ENCODE measurements around the gene CLECL1. TPM values are rescaled to one million over a fixed set of nuclear protein-coding genes. Genes with fewer than 3 reads are reported as not detected.
A peak's percentile ranks its signal among the peaks of the same experiment; 100 is the strongest.

The CLECL1 gene
- total and polyA plus RNA-seq, 2 of the 8 experiments (the other 6 are each of a cell fraction or from before 2014, with no cell fraction given), result not detected

GRCh38 chr12:9750276-9751203 is 17.6 kb upstream of the CLECL1 start:
- peak overlapping the region in 1 of 2 experiments; percentile 30; a peak in 1 of 4 replicates for H3K4me2 ChIP-seq (ENCODE audit: insufficient read depth in 1 of 2, low read depth in 2 of 2, low read length in 2 of 2)
- CTCF ChIA-PET (ENCODE audit: partially characterized antibody), result interaction anchor here (0.5 to 15.3 kb wide), 67 partner anchors 8 to 402 kb away, joined by 3 to 278 read pairs (median 4); partner anchors contain the start of genes CD69, CLEC12B and CLEC2A

More at GRCh38 chr12:9750276-9751203, 17.6 kb upstream of the CLECL1 start:
- H3K4me1 ChIP-seq (replicated peaks in 1 of 4; ENCODE audit: control insufficient read depth in 3 of 4, insufficient read depth in 4 of 4, low read length in 3 of 4), result peaks cover 0 to 4% (median 0%) of the 10 kb centered on the region in 4 experiments; a peak in 1 of 7 replicates
- no peak overlapping the region for H3K18ac ChIP-seq (ENCODE audit: extremely low read depth, low read length)
- no peak overlapping the region for H2AFZ ChIP-seq (ENCODE audit: low read length)
- no peaks in the 10 kb centered on the region for H3K9me3 ChIP-seq (ENCODE audit: insufficient read depth in 2 of 2, low read depth in 1 of 2, low read length in 1 of 2)
- TF ChIP-seq RAD21 (IDR thresholded peaks at IDR 0.05 in 1 of 2, conservative IDR thresholded peaks at IDR 0.05 in 1 of 2; ENCODE audit: low read depth in 2 of 2, low read length in 2 of 2), result peak; percentile 90 to 93
- TF ChIP-seq SP2 (IDR thresholded peaks at IDR 0.05; ENCODE audit: low read length), result no peak
- TF ChIP-seq CTCF (IDR thresholded peaks at IDR 0.05; ENCODE audit: control extremely low read depth in 1 of 3, insufficient read depth in 1 of 3, low read depth in 1 of 3, low read length in 3 of 3), result peak in 2 of 3 experiments; percentile 64 to 88; a peak in 3 of 4 replicates
- no peak overlapping the region for H3K56ac ChIP-seq (replicated peaks; ENCODE audit: insufficient read length, low read depth, low read length)
- no peaks in the 10 kb centered on the region for H3K79me1 ChIP-seq (ENCODE audit: low read depth, low read length)
- no peak overlapping the region for H2BK15ac ChIP-seq (ENCODE audit: low read length)
- FAIRE-seq (peak; percentile 91), DNase-seq (ENCODE audit: low read depth in 1 of 2, low spot score in 2 of 2) (no peak)
- no peak overlapping the region for H4K5ac ChIP-seq (ENCODE audit: insufficient read length, low read depth, low read length)
- H3K4ac ChIP-seq (replicated peaks; ENCODE audit: insufficient read length, low read depth, low read length), result no peak overlapping the region
- H3K4me3 ChIP-seq (ENCODE audit: extremely low read depth in 1 of 4, insufficient read depth in 2 of 4, low read depth in 3 of 4, low read length in 4 of 4), result peak overlapping the region in 1 of 4 experiments; percentile 47; a peak in 2 of 8 replicates
- no peak overlapping the region for H3K23ac ChIP-seq (ENCODE audit: insufficient read length)
- no peak overlapping the region for H2BK120ac ChIP-seq (replicated peaks; ENCODE audit: low read depth, low read length)
- POLR2A ChIA-PET (ENCODE audit: partially characterized antibody), result interaction anchor here (1.5 kb wide), 1 partner anchor 156 kb away, joined by 7 read pairs; no protein-coding TSS in a partner anchor
- no peak overlapping the region for H2AK5ac ChIP-seq (ENCODE audit: low read depth, low read length)
- H2BK5ac ChIP-seq (ENCODE audit: low read depth, low read length), result no peak overlapping the region
- no peaks in the 10 kb centered on the region for H3K23me2 ChIP-seq (ENCODE audit: low read depth, low read length)
- H3K27me3 ChIP-seq (replicated peaks in 1 of 4; ENCODE audit: control insufficient read depth in 3 of 4, extremely low read depth in 1 of 4, insufficient read depth in 3 of 4, low read length in 3 of 4), result no peaks in the 10 kb centered on the region
- no peak overlapping the region; a peak in 1 of 7 replicates for H3K9ac ChIP-seq (replicated peaks in 1 of 4; ENCODE audit: extremely low read depth in 1 of 4, low read depth in 3 of 4, low read length in 3 of 4)
- H3K79me2 ChIP-seq (ENCODE audit: control insufficient read depth in 1 of 2, insufficient read depth in 2 of 2, low read length in 2 of 2), result no peaks in the 10 kb centered on the region
- H3K27ac ChIP-seq (ENCODE audit: low read depth, low read length), result no peak overlapping the region
- H2BK12ac ChIP-seq (ENCODE audit: low read depth, low read length), result no peak overlapping the region
- no peaks in the 10 kb centered on the region for H4K20me1 ChIP-seq (replicated peaks in 1 of 2; ENCODE audit: control insufficient read depth in 1 of 2, insufficient read depth in 2 of 2, low read length in 2 of 2)
- no peak overlapping the region for H3K14ac ChIP-seq (ENCODE audit: insufficient read length)
- no peak overlapping the region for H4K8ac ChIP-seq (ENCODE audit: extremely low read depth, insufficient read depth, low read length)
- H4K91ac ChIP-seq (replicated peaks; ENCODE audit: insufficient read length, low read length), result no peak overlapping the region
- H3K36me3 ChIP-seq (ENCODE audit: control insufficient read depth in 2 of 4, insufficient read depth in 4 of 4, low read length in 3 of 4), result no peaks in the 10 kb centered on the region
- WGBS, 2 experiments (ENCODE audit: extremely low coverage in 1 of 2, insufficient coverage in 1 of 2, insufficient read length in 1 of 2, insufficient replicate concordance in 2 of 2, low coverage in 1 of 2, low lambda C conversion rate in 2 of 2, missing lambda C conversion rate in 1 of 2), result 29% methylated on average over 20 of the region's 20 CpGs; no CpG with 5 or more reads in 1 of the 2 experiments
- no peak overlapping the region for H2BK20ac ChIP-seq (ENCODE audit: low read length)
